CD14-positive monocyte (primary cell): Measurements from ENCODE around the gene PITPNC1. TPM values are rescaled to one million over a fixed set of nuclear protein-coding genes. Genes with fewer than 3 reads are reported as not detected.
A peak's percentile ranks its signal among the peaks of the same experiment; 100 is the strongest.

Source experiments
- DNase-seq, 3 donors: peaks; one replicate each; pipeline ENCODE4 v3.0.0-alpha.2; 2011 to 2022
- H2AFZ ChIP-seq: 2 replicates; pipeline ENCODE4 v1.6.0; 2012; ENCODE audit warnings: mild to moderate bottlenecking, low read depth, low read length, inconsistent platforms; ENCODE audit not compliant: insufficient read depth, poor library complexity, severe bottlenecking
- H3K27ac ChIP-seq, 2 donors: 1 replicate in 1 of 2; 2 replicates in 1 of 2; pipeline ENCODE4 v1.5.1; 2012 to 2013; ENCODE audit warnings: low read length in 2 of 2, control low read depth in 1 of 2, inconsistent platforms in 1 of 2, low read depth in 1 of 2, mild to moderate bottlenecking in 1 of 2
- H3K27me3 ChIP-seq, 2 donors: one replicate each; pipeline versions ENCODE4 v1.6.0 to v1.6.1; 2011 to 2013; ENCODE audit warnings: low read length in 2 of 2; ENCODE audit not compliant: control insufficient read depth in 2 of 2, insufficient read depth in 2 of 2
- H3K36me3 ChIP-seq, 2 donors: replicated peaks in 1 of 2; 1 replicate in 1 of 2; 2 replicates in 1 of 2; pipeline versions ENCODE4 v1.5.1 to v1.6.1; 2012 to 2013; ENCODE audit warnings: low read length in 2 of 2, control low read depth in 1 of 2, inconsistent platforms in 1 of 2, mild to moderate bottlenecking in 1 of 2; ENCODE audit not compliant: insufficient read depth in 2 of 2, control insufficient read depth in 1 of 2
- H3K4me1 ChIP-seq, 2 donors: 1 replicate in 1 of 2; 2 replicates in 1 of 2; pipeline versions ENCODE4 v1.5.1 to v1.6.1; 2012 to 2013; ENCODE audit warnings: low read length in 2 of 2, control low read depth in 1 of 2, inconsistent platforms in 1 of 2, mild to moderate bottlenecking in 1 of 2, moderate library complexity in 1 of 2; ENCODE audit not compliant: insufficient read depth in 2 of 2, control insufficient read depth in 1 of 2
- H3K4me2 ChIP-seq: replicated peaks from 2 replicates; pipeline ENCODE3; 2012; ENCODE audit warnings: low read length, moderate library complexity, mild to moderate bottlenecking; ENCODE audit not compliant: poor library complexity, severe bottlenecking; ENCODE audit errors: extremely low read depth
- H3K4me3 ChIP-seq, 3 experiments: fragments of 200-600 bp in 1 of 3; sonication (generic) in 1 of 3; replicated peaks in 1 of 3; 1 replicate in 2 of 3; 2 replicates in 1 of 3; pipeline ENCODE4 v1.5.1; 2011 to 2013; ENCODE audit warnings: low read length in 3 of 3, mild to moderate bottlenecking in 3 of 3, control low read depth in 2 of 3, low read depth in 2 of 3, inconsistent platforms in 1 of 3, moderate library complexity in 1 of 3
- H3K79me2 ChIP-seq: 2 replicates; pipeline ENCODE4 v1.6.0; 2012; ENCODE audit warnings: mild to moderate bottlenecking, control low read depth, inconsistent platforms, low read length, moderate library complexity; ENCODE audit not compliant: insufficient read depth
- H3K9ac ChIP-seq: 2 replicates; pipeline ENCODE4 v1.6.0; 2017; ENCODE audit warnings: low read length, mild to moderate bottlenecking; ENCODE audit not compliant: insufficient read depth, poor library complexity, severe bottlenecking
- H3K9me3 ChIP-seq, 2 donors: replicated peaks in 1 of 2; 1 replicate in 1 of 2; 2 replicates in 1 of 2; pipeline versions ENCODE4 v1.5.1 to v1.6.1; 2012 to 2013; ENCODE audit warnings: low read length in 2 of 2, control low read depth in 1 of 2; ENCODE audit not compliant: control insufficient read depth in 1 of 2, insufficient read depth in 1 of 2
- H4K20me1 ChIP-seq: 2 replicates; pipeline ENCODE4 v1.6.0; 2012; ENCODE audit warnings: mild to moderate bottlenecking, low read length, control low read depth, moderate library complexity; ENCODE audit not compliant: insufficient read depth
- H3K27ac Mint-ChIP-seq, 7 donors: one replicate each; pipeline ENCODE4 v1.8.0; 2020; ENCODE audit warnings: mild to moderate bottlenecking in 7 of 7, mixed read lengths in 7 of 7, moderate library complexity in 6 of 7, inconsistent platforms in 2 of 7
- H3K27me3 Mint-ChIP-seq, 3 donors: one replicate each; pipeline ENCODE4 v1.8.0; 2021 to 2022; ENCODE audit warnings: low read depth in 3 of 3, mild to moderate bottlenecking in 3 of 3, mixed read lengths in 3 of 3, moderate library complexity in 3 of 3, inconsistent platforms in 1 of 3
- H3K36me3 Mint-ChIP-seq, 2 donors: one replicate each; pipeline ENCODE4 v1.8.0; 2020; ENCODE audit warnings: mixed read lengths in 2 of 2, inconsistent platforms in 1 of 2, mild to moderate bottlenecking in 1 of 2
- H3K4me1 Mint-ChIP-seq: one replicate; pipeline ENCODE4 v1.8.0; 2020; ENCODE audit warnings: mild to moderate bottlenecking, mixed read lengths
- H3K4me3 Mint-ChIP-seq, 2 donors: one replicate each; pipeline ENCODE4 v1.8.0; 2020; ENCODE audit warnings: mild to moderate bottlenecking in 2 of 2, mixed read lengths in 2 of 2, moderate library complexity in 1 of 2
- H3K9me3 Mint-ChIP-seq, 7 donors: one replicate each; pipeline ENCODE4 v1.8.0; 2020 to 2022; ENCODE audit warnings: mixed read lengths in 7 of 7, mild to moderate bottlenecking in 6 of 7, moderate library complexity in 6 of 7, inconsistent platforms in 2 of 7
- WGBS: methylation state at CpG from one replicate; pipeline ENCODE4 v1.1.5; 2013; ENCODE audit warnings: missing lambda C conversion rate; ENCODE audit not compliant: insufficient coverage; 5-methylcytosine and 5-hydroxymethylcytosine counted together
- intact Hi-C, 2 donors: fragments of 100-400 bp; cut with micrococcal nuclease; formaldehyde crosslinking; loops; one replicate each; pipeline versions ENCODE4 v1.15.0 to v1.15.1; 2023
- polyA plus RNA-seq, 3 donors: library from polyadenylated mRNA; depleted of rRNA in 1 of 3; unstranded in 2 of 3; stranded (reverse) in 1 of 3; fragments of 300-500 nt in 2 of 3; fragments of >200 nt in 1 of 3; fragmentation: Illumina TruSeq in 2 of 3; gene quantifications; 1 replicate in 2 of 3; 2 replicates in 1 of 3; pipeline ENCODE4 v1.2.3, GENCODE V29; 2012 to 2021
- TF ChIP-seq, protein P1 (sequence below): fragments of 200-600 bp; IDR thresholded peaks from one replicate; pipeline ENCODE4 v1.8.0; 2022; ENCODE audit warnings: antibody characterized with exemption, mild to moderate bottlenecking

PITPNC1 gene
- polyA plus RNA-seq, 3 donors = 18.5 to 31.0 (median 21.7) TPM

GRCh38 chr17:67689534-67690177 lies 312.6 kb downstream of the PITPNC1 start:
- no peak overlapping the region for H3K4me3 ChIP-seq
- H3K4me1 ChIP-seq = no peaks in the 10 kb centered on the region
- H3K36me3 ChIP-seq = peaks cover 4 to 21% of the 10 kb centered on the region in 2 donors
- Mint-ChIP-seq H3K4me1 (peaks cover 13% of the 10 kb centered on the region), H3K36me3 (peaks cover 23 to 36% of the 10 kb centered on the region in 2 donors), H3K9me3 (no peaks in the 10 kb centered on the region), H3K27ac (no peak overlapping the region), H3K4me3 (no peak overlapping the region), H3K27me3 (no peaks in the 10 kb centered on the region)
- intact Hi-C loops = loop anchor here (2.0 to 5.0 kb wide), 2 partner anchors 313 to 317 kb away; partner anchors contain the start of gene PITPNC1 (in 1 of the 2)
- H3K9me3 ChIP-seq = no peaks in the 10 kb centered on the region
- H3K9ac ChIP-seq = no peak overlapping the region
- H3K4me2 ChIP-seq = no peak overlapping the region
- peak; percentile 33 to 63 (median 51) for DNase-seq
- TF ChIP-seq, protein P1, sequence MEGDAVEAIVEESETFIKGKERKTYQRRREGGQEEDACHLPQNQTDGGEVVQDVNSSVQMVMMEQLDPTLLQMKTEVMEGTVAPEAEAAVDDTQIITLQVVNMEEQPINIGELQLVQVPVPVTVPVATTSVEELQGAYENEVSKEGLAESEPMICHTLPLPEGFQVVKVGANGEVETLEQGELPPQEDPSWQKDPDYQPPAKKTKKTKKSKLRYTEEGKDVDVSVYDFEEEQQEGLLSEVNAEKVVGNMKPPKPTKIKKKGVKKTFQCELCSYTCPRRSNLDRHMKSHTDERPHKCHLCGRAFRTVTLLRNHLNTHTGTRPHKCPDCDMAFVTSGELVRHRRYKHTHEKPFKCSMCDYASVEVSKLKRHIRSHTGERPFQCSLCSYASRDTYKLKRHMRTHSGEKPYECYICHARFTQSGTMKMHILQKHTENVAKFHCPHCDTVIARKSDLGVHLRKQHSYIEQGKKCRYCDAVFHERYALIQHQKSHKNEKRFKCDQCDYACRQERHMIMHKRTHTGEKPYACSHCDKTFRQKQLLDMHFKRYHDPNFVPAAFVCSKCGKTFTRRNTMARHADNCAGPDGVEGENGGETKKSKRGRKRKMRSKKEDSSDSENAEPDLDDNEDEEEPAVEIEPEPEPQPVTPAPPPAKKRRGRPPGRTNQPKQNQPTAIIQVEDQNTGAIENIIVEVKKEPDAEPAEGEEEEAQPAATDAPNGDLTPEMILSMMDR = peak; percentile 86
- WGBS = 100% methylated on average over 1 of the region's 2 CpGs
- H2AFZ ChIP-seq = no peak overlapping the region
- no peaks in the 10 kb centered on the region for H3K79me2 ChIP-seq
- no peaks in the 10 kb centered on the region for H3K27me3 ChIP-seq
- no peak overlapping the region for H3K27ac ChIP-seq
- no peaks in the 10 kb centered on the region for H4K20me1 ChIP-seq

DNA sequence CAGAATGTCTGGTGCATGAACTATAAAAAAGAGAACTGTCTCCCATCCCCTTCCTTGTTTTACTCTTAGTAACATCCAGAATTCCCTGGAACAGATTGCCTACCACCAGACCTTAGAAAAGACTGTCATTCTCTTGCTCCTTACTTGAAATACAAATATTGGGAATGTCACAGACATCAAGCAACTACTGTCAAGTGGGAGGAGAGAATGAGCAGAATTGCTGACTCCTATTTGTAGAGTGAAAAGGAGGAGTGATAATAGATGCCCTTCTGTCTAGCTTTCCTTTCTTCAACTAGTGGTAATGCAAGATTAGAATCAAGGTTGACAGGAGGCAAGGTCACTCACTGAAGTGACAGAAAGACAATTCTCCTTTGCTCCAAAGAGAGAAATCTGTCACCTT lies 316.7 kb downstream of the PITPNC1 start:
- H3K27ac Mint-ChIP-seq = no peak overlapping the region
- peaks cover 7% of the 10 kb centered on the region for H3K4me1 Mint-ChIP-seq
- Histone ChIP-seq H3K4me2 (no peak overlapping the region), H3K79me2 (no peaks in the 10 kb centered on the region), H3K27me3 (no peaks in the 10 kb centered on the region), H3K9ac (no peak overlapping the region), H3K9me3 (no peaks in the 10 kb centered on the region), H3K36me3 (peaks cover 0 to 9% of the 10 kb centered on the region in 2 donors), H4K20me1 (no peaks in the 10 kb centered on the region), H3K27ac (no peak overlapping the region), H3K4me3 (no peak overlapping the region), H2AFZ (no peak overlapping the region), H3K4me1 (no peaks in the 10 kb centered on the region)
- intact Hi-C loops = no loop called here
- H3K27me3 Mint-ChIP-seq = peaks cover 0 to 3% (median 0%) of the 10 kb centered on the region in 3 donors
- TF ChIP-seq, protein P1 = no peak
- no peak overlapping the region for H3K4me3 Mint-ChIP-seq
- DNase-seq = no peak
- H3K36me3 Mint-ChIP-seq = peaks cover 12 to 20% of the 10 kb centered on the region in 2 donors
- H3K9me3 Mint-ChIP-seq = no peaks in the 10 kb centered on the region
